ENCODE results near the gene MGAT1. TPM values are rescaled to one million over a fixed set of nuclear protein-coding genes. Genes with fewer than 3 reads are reported as not detected.
A peak's percentile ranks its signal among the peaks of the same experiment; 100 is the strongest.

MGAT1 gene
- total and polyA plus RNA-seq, 10 donors = 61.2 to 270 (median 224) TPM

GRCh38 chr5:180809403-180810209 is 7.0 kb upstream of the MGAT1 start:
- H3K9me3 ChIP-seq = no peaks in the 10 kb centered on the region
- peak; percentile 97 for DNase-seq
- intact Hi-C loops (cut with DNase I; ENCODE audit: low total_unique reads) = no loop called here
- peak overlapping the region; percentile 96 to 99 (median 99) for H3K27ac ChIP-seq
- H3K4me3 ChIP-seq = peak overlapping the region; percentile 53 to 90 (median 62)
- H3K36me3 ChIP-seq = peaks cover 0 to 7% (median 0%) of the 10 kb centered on the region in 6 donors
- no peaks in the 10 kb centered on the region for H3K27me3 ChIP-seq (replicated peaks in 1 of 7)
- peak in 2 of 11 experiments; percentile 4 to 19 for TF ChIP-seq CTCF (IDR thresholded peaks at IDR 0.05 in 8 of 11, conservative IDR thresholded peaks at IDR 0.05 in 3 of 11)
- TF ChIP-seq POLR2AphosphoS5 (IDR thresholded peaks at IDR 0.05) = no peak
- no peak for TF ChIP-seq POLR2A (IDR thresholded peaks at IDR 0.05)
- WGBS, 5 donors = 4 to 6% (median 4%) methylated on average over 35 to 40 of the region's 40 CpGs
- peaks cover 52 to 93% (median 70%) of the 10 kb centered on the region in 6 donors for H3K4me1 ChIP-seq

- H3K4me1 ChIP-seq = peaks cover 63 to 93% (median 78%) of the 10 kb centered on the region in 6 donors
- TF ChIP-seq POLR2A (IDR thresholded peaks at IDR 0.05) = no peak
- no peak for TF ChIP-seq CTCF (IDR thresholded peaks at IDR 0.05 in 8 of 11, conservative IDR thresholded peaks at IDR 0.05 in 3 of 11)
- TF ChIP-seq POLR2AphosphoS5 (IDR thresholded peaks at IDR 0.05) = no peak
- no peaks in the 10 kb centered on the region for H3K27me3 ChIP-seq (replicated peaks in 1 of 7)
- H3K9me3 ChIP-seq = no peaks in the 10 kb centered on the region
- intact Hi-C loops (cut with DNase I; ENCODE audit: low total_unique reads) = no loop called here
- peak overlapping the region; percentile 96 to 99 (median 99) for H3K27ac ChIP-seq
- peaks cover 0 to 7% (median 0%) of the 10 kb centered on the region in 6 donors for H3K36me3 ChIP-seq
- no peak for DNase-seq
- 56 to 85% (median 81%) methylated on average over 5 of the region's 5 CpGs for WGBS, 5 donors
- H3K4me3 ChIP-seq = peak overlapping the region in 7 of 8 donors; percentile 53 to 90 (median 65)
Observed at GRCh38 chr5:180808461-180809000, 5.9 kb upstream of the MGAT1 start.

- Histone ChIP-seq H3K27ac (peak overlapping the region; percentile 80 to 99 (median 99)), H3K9me3 (no peaks in the 10 kb centered on the region), H3K36me3 (peaks cover 0 to 7% (median 0%) of the 10 kb centered on the region in 6 donors), H3K4me1 (peaks cover 63 to 92% (median 85%) of the 10 kb centered on the region in 6 donors), H3K4me3 (peak overlapping the region in 7 of 8 donors; percentile 6 to 90 (median 60)), H3K27me3 (replicated peaks in 1 of 7) (no peaks in the 10 kb centered on the region)
- intact Hi-C loops (cut with DNase I; ENCODE audit: low total_unique reads) = no loop called here
- TF ChIP-seq POLR2AphosphoS5 (IDR thresholded peaks at IDR 0.05) (no peak), CTCF (IDR thresholded peaks at IDR 0.05 in 8 of 11, conservative IDR thresholded peaks at IDR 0.05 in 3 of 11) (no peak)
- DNase-seq = no peak
- 13 to 24% (median 18%) methylated on average over 6 of the region's 6 CpGs for WGBS, 5 donors
Observed at GRCh38 chr5:180807654-180808414, 5.2 kb upstream of the MGAT1 start.

All from spleen (tissue), 11 donors.